ENCODE data around the gene NAGPA. TPM values are rescaled to one million over a fixed set of nuclear protein-coding genes. Genes with fewer than 3 reads are reported as not detected.

NAGPA gene
- total and polyA plus RNA-seq, 2 of the 13 experiments (the other 11 are each of a cell fraction or from before 2014, with no cell fraction given), result 27.1 to 60.3 TPM

GRCh38 chr16:5033256-5034166 lies at the start of gene NAGPA (continued):
- TF ChIP-seq ZNF275 (CRISPR knock-in tag; IDR thresholded peaks at IDR 0.05; ENCODE audit: borderline replicate concordance) (peak; percentile 91), ZBED4 (CRISPR knock-in tag; IDR thresholded peaks at IDR 0.05; ENCODE audit: borderline replicate concordance) (peak; percentile 37; the same call in 1 of the 2 replicates), ZBTB40 (IDR thresholded peaks at IDR 0.05) (no peak), ZBTB40 (CRISPR knock-in tag; IDR thresholded peaks at IDR 0.05) (peak; percentile 78; the same call in 1 of the 2 replicates), ZFP82 (CRISPR knock-in tag; IDR thresholded peaks at IDR 0.05; ENCODE audit: borderline replicate concordance) (no peak), MTERF4 (CRISPR knock-in tag; IDR thresholded peaks at IDR 0.05) (peak; percentile 93), ZFP1 (CRISPR knock-in tag; IDR thresholded peaks at IDR 0.05) (peak; percentile 77), AKAP8 (CRISPR knock-in tag; IDR thresholded peaks at IDR 0.05) (peak; percentile 40; the same call in 1 of the 2 replicates), ZNF563 (CRISPR knock-in tag; IDR thresholded peaks at IDR 0.05) (peak; percentile 93), ZSCAN21 (CRISPR knock-in tag; IDR thresholded peaks at IDR 0.05; ENCODE audit: borderline replicate concordance) (peak; percentile 98), ZNF792 (CRISPR knock-in tag; IDR thresholded peaks at IDR 0.05) (peak; percentile 96), STAG1 (CRISPR knock-in tag; IDR thresholded peaks at IDR 0.05) (peak; percentile 17; the same call in 1 of the 2 replicates)

Measured in HepG2 (cell line).